AG04449 (cell line): ENCODE measurements around the gene LMTK3.

Experiments
- CTCF ChIA-PET: fragments of 350-600 bp; formaldehyde crosslinking; extraction: SDS; loops from one replicate; lab custom pipeline; 2021; ENCODE audit warnings: antibody characterized with exemption; lab: Yijun Ruan, JAX
- POLR2A ChIA-PET: fragments of 400-600, 350-600 bp; formaldehyde crosslinking; extraction: SDS; loops from one replicate; lab custom pipeline; 2020; ENCODE audit warnings: antibody characterized with exemption, inconsistent platforms; lab: Yijun Ruan, JAX
- DNase-seq: peaks from one replicate; pipeline ENCODE4 v3.0.0-alpha.2; 2010; ENCODE audit warnings: low read depth, low spot score
- H3K4me3 ChIP-seq: 2 replicates; pipeline ENCODE4 v1.5.1; 2011; ENCODE audit warnings: low read depth, mild to moderate bottlenecking, control low read depth, low read length
- CTCF ChIP-seq: IDR thresholded peaks from one replicate; pipeline ENCODE4 v1.5.1; 2011; ENCODE audit warnings: mild to moderate bottlenecking, moderate library complexity, low read length, control low read depth, inconsistent platforms; ENCODE audit not compliant: insufficient read depth; ENCODE audit errors: missing control alignments

The LMTK3 gene

GRCh38 chr19:48436586-48436985, 75.0 kb downstream of the LMTK3 start:
- POLR2A ChIA-PET, result no interaction called here
- CTCF ChIA-PET, result interaction anchor here (0.8 to 1.8 kb wide), 4 partner anchors 9 to 148 kb away, joined by 4 to 6 read pairs (median 6); partner anchors contain the start of gene KDELR1
- DNase-seq, result no peak
- TF ChIP-seq CTCF, result no peak
- no peak overlapping the region for H3K4me3 ChIP-seq
